Measurements from ENCODE around the gene MRPS25.

DNA sequence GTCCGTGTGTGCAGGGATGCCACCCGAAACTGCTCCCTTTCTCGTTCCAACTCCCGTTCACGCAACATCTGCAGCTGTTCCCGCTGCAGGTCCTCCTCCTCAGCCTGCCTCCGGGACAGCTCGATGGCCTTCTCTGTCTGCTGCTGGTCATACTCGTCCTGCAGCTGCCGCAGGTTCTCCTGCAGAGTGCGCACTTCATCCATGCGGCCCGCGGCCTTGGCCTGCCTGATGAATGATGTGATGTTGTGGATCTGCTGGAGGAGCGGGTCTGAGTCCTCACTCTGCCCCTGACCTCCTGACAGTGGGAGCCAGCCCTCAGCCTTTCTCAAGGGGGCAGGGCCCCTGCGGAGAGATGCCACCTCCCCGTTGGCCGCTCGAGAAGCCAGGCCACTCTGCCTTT is 9.4 kb upstream of the MRPS25 start:
- TF ChIP-seq, protein P1, sequence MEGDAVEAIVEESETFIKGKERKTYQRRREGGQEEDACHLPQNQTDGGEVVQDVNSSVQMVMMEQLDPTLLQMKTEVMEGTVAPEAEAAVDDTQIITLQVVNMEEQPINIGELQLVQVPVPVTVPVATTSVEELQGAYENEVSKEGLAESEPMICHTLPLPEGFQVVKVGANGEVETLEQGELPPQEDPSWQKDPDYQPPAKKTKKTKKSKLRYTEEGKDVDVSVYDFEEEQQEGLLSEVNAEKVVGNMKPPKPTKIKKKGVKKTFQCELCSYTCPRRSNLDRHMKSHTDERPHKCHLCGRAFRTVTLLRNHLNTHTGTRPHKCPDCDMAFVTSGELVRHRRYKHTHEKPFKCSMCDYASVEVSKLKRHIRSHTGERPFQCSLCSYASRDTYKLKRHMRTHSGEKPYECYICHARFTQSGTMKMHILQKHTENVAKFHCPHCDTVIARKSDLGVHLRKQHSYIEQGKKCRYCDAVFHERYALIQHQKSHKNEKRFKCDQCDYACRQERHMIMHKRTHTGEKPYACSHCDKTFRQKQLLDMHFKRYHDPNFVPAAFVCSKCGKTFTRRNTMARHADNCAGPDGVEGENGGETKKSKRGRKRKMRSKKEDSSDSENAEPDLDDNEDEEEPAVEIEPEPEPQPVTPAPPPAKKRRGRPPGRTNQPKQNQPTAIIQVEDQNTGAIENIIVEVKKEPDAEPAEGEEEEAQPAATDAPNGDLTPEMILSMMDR (IDR thresholded peaks at IDR 0.05; ENCODE audit: extremely low read depth in 1 of 2, insufficient read depth in 1 of 2, low read depth in 1 of 2, low read length in 2 of 2), result no peak
- no peak for TF ChIP-seq POLR2A (IDR thresholded peaks at IDR 0.05; ENCODE audit: low read depth, low read length)
- no peak for TF ChIP-seq POLR2AphosphoS5 (IDR thresholded peaks at IDR 0.05; ENCODE audit: insufficient read depth, low read depth, low read length)
- TF ChIP-seq EZH2 (IDR thresholded peaks at IDR 0.05; ENCODE audit: borderline replicate concordance, low read depth, low read length, severe bottlenecking), result no peak

Measured in endothelial cell of umbilical vein (primary cell).